HepG2 (cell line): Measurements from ENCODE around the gene NOL4L. TPM values are rescaled to one million over a fixed set of nuclear protein-coding genes. Genes with fewer than 3 reads are reported as not detected.

Source experiments
- BRCA1 ChIP-seq: sonication (generic); formaldehyde crosslinking; IDR thresholded peaks from 2 replicates; pipeline ENCODE4 v1.4.0; 2020; ENCODE audit warnings: missing genetic modification reagents
- CHD4 ChIP-seq: fragments of 200-600 bp; sonication (generic); IDR thresholded peaks from 2 replicates; pipeline ENCODE4 v1.7.0; 2017; ENCODE audit warnings: mild to moderate bottlenecking, low read length, borderline replicate concordance
- CREB1 ChIP-seq, 2 experiments: fragments of 450-650 bp in 1 of 2; IDR thresholded peaks; 2 replicates each; pipeline ENCODE4 v1.6.1; 2016 to 2017; ENCODE audit warnings: control low read depth in 1 of 2, mild to moderate bottlenecking in 1 of 2, missing compliant biosample characterization in 1 of 2, missing genetic modification characterization in 1 of 2
- EEA1 ChIP-seq: sonication (generic); formaldehyde crosslinking; IDR thresholded peaks from 2 replicates; pipeline ENCODE4 v1.5.1; 2020; ENCODE audit warnings: mild to moderate bottlenecking, missing genetic modification reagents, borderline replicate concordance
- HOXA5 ChIP-seq: sonication (generic); formaldehyde crosslinking; IDR thresholded peaks from 2 replicates; pipeline ENCODE4 v1.4.0; 2020; ENCODE audit warnings: missing genetic modification reagents
- NFYC ChIP-seq: IDR thresholded peaks from 2 replicates; pipeline ENCODE4 v1.6.1; 2016; ENCODE audit warnings: missing genetic modification reagents, missing compliant biosample characterization
- PAWR ChIP-seq: sonication (generic); formaldehyde crosslinking; IDR thresholded peaks from 2 replicates; pipeline ENCODE4 v1.4.0; 2020; ENCODE audit warnings: missing genetic modification reagents, mild to moderate bottlenecking, borderline replicate concordance
- STAT5B ChIP-seq: sonication (generic); formaldehyde crosslinking; IDR thresholded peaks from 2 replicates; pipeline ENCODE4 v1.4.0; 2020; ENCODE audit warnings: missing genetic modification reagents
- ZBTB20 ChIP-seq: sonication (generic); formaldehyde crosslinking; IDR thresholded peaks from 2 replicates; pipeline ENCODE4 v1.8.1; 2023; ENCODE audit warnings: missing genetic modification reagents, low read depth, mild to moderate bottlenecking, borderline replicate concordance
- ZMYM3 ChIP-seq: sonication (generic); formaldehyde crosslinking; IDR thresholded peaks from 2 replicates; pipeline ENCODE4 v1.5.1; 2020; ENCODE audit warnings: mild to moderate bottlenecking, missing genetic modification reagents
- ZNF225 ChIP-seq: sonication (generic); formaldehyde crosslinking; IDR thresholded peaks from 2 replicates; pipeline ENCODE4 v1.4.0; 2020; ENCODE audit warnings: mild to moderate bottlenecking, missing genetic modification reagents
- ZNF232 ChIP-seq: sonication (generic); formaldehyde crosslinking; IDR thresholded peaks from 2 replicates; pipeline ENCODE4 v1.4.0; 2020; ENCODE audit warnings: missing genetic modification reagents, borderline replicate concordance
- ZNF274 ChIP-seq: sonication (generic); formaldehyde crosslinking; IDR thresholded peaks from 2 replicates; pipeline ENCODE4 v1.5.1; 2020; ENCODE audit warnings: mild to moderate bottlenecking, missing genetic modification reagents
- ZNF629 ChIP-seq: sonication (generic); formaldehyde crosslinking; conservative IDR thresholded peaks from 2 replicates; pipeline ENCODE4 v1.5.0; 2020; ENCODE audit warnings: missing genetic modification reagents
- ZNF883 ChIP-seq: sonication (generic); formaldehyde crosslinking; IDR thresholded peaks from 2 replicates; pipeline ENCODE4 v1.5.1; 2020; ENCODE audit warnings: mild to moderate bottlenecking, missing genetic modification reagents; ENCODE audit errors: not compliant biosample characterization
- ZSCAN30 ChIP-seq: sonication (generic); formaldehyde crosslinking; IDR thresholded peaks from 2 replicates; pipeline ENCODE4 v1.5.0; 2020; ENCODE audit warnings: mild to moderate bottlenecking, missing genetic modification reagents
- polyA plus RNA-seq, 8 experiments: library from polyadenylated mRNA; depleted of rRNA in 3 of 8; stranded (reverse) in 7 of 8; unstranded in 1 of 8; fragments of >200 nt; fragmentation: Illumina TruSeq in 4 of 8; extraction: Trizol in 4 of 8; gene quantifications; 2 replicates each; pipeline versions ENCODE4 v1.2.1 to v1.2.3, GENCODE V29; 2011 to 2016; ENCODE audit warnings: low read depth in 4 of 8, missing spikeins in 1 of 8, mixed read lengths in 1 of 8; ENCODE audit not compliant: insufficient read depth in 1 of 8
- total RNA-seq, 5 experiments: library from RNA; depleted of rRNA; stranded (reverse); fragments of >200 nt; fragmentation: Illumina TruSeq; extraction: Trizol; gene quantifications; 2 replicates each; pipeline ENCODE4 v1.2.3, GENCODE V29; 2016; ENCODE audit warnings: low read depth in 1 of 5
- TF ChIP-seq, protein P1 (sequence below): sonication (generic); formaldehyde crosslinking; IDR thresholded peaks from 2 replicates; pipeline ENCODE4 v1.4.0; 2020; ENCODE audit warnings: missing genetic modification reagents
- TF ChIP-seq, protein P2 (sequence below): sonication (generic); formaldehyde crosslinking; IDR thresholded peaks from 2 replicates; pipeline ENCODE4 v1.4.0; 2020; ENCODE audit warnings: missing genetic modification reagents

NOL4L gene
- total and polyA plus RNA-seq, 2 of the 13 experiments (the other 11 are each of a cell fraction or from before 2014, with no cell fraction given): 16.6 to 35.4 TPM

DNA sequence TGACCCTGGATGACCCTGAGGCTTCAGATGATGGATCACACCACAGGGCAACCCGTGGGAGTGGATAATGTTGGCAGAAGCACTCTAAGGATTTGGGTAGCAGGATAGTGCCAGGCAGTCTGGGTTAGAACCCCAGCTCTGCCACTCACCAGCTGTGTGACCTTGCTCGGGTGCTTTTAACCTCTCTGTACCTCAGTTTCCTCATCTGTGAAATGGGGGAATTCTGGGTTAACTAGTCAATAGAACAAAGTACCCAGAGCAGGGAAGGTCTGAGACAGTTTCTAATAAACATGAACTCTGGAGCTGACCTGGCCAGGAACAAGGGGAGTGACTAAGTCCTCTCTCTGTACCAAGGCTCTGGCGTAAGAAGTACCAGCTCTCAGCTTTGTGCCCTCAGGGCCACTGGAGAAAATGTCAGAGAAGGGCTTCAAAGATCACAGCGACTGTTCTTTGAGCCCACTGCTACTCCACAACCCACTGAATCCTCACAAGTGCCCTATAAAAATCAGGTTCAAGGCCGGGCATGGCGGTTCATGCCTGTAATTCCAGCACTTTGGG lies 14.7 kb upstream of the NOL4L start (continued):
- TF ChIP-seq ZSCAN30 (no peak), ZNF225 (CRISPR knock-in tag) (no peak), BRCA1 (CRISPR knock-in tag) (no peak), ZMYM3 (peak; percentile 76), STAT5B (no peak), ZNF232 (CRISPR knock-in tag) (no peak), NFYC (CRISPR knock-in tag) (no peak), CREB1 (IDR thresholded peaks at IDR 0.05) (no peak), CREB1 (CRISPR knock-in tag; IDR thresholded peaks at IDR 0.05) (no peak), ZNF883 (CRISPR knock-in tag) (peak; percentile 33), ZBTB20 (CRISPR knock-in tag) (no peak), CHD4 (peak; percentile 73; the same call in 1 of the 2 replicates), ZNF629 (CRISPR knock-in tag) (peak; percentile 94), PAWR (CRISPR knock-in tag) (no peak), HOXA5 (CRISPR knock-in tag) (no peak), EEA1 (CRISPR knock-in tag) (no peak), ZNF274 (no peak)
- TF ChIP-seq, protein P1, sequence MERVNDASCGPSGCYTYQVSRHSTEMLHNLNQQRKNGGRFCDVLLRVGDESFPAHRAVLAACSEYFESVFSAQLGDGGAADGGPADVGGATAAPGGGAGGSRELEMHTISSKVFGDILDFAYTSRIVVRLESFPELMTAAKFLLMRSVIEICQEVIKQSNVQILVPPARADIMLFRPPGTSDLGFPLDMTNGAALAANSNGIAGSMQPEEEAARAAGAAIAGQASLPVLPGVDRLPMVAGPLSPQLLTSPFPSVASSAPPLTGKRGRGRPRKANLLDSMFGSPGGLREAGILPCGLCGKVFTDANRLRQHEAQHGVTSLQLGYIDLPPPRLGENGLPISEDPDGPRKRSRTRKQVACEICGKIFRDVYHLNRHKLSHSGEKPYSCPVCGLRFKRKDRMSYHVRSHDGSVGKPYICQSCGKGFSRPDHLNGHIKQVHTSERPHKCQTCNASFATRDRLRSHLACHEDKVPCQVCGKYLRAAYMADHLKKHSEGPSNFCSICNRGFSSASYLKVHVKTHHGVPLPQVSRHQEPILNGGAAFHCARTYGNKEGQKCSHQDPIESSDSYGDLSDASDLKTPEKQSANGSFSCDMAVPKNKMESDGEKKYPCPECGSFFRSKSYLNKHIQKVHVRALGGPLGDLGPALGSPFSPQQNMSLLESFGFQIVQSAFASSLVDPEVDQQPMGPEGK (CRISPR knock-in tag): no peak
- TF ChIP-seq, protein P2, sequence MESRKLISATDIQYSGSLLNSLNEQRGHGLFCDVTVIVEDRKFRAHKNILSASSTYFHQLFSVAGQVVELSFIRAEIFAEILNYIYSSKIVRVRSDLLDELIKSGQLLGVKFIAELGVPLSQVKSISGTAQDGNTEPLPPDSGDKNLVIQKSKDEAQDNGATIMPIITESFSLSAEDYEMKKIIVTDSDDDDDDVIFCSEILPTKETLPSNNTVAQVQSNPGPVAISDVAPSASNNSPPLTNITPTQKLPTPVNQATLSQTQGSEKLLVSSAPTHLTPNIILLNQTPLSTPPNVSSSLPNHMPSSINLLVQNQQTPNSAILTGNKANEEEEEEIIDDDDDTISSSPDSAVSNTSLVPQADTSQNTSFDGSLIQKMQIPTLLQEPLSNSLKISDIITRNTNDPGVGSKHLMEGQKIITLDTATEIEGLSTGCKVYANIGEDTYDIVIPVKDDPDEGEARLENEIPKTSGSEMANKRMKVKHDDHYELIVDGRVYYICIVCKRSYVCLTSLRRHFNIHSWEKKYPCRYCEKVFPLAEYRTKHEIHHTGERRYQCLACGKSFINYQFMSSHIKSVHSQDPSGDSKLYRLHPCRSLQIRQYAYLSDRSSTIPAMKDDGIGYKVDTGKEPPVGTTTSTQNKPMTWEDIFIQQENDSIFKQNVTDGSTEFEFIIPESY (CRISPR knock-in tag): no peak
